GM13976 (cell line): Measurements from ENCODE around the gene ANKRD11.

Source experiments
- DNase-seq: peaks from one replicate; pipeline ENCODE4 v3.0.0; 2012; ENCODE audit warnings: low spot score
- in situ Hi-C: fragments of 300-500 bp; cut with MboI; formaldehyde crosslinking; loops from one replicate; pipeline ENCODE4 v1.12.0; 2022; ENCODE audit warnings: low sequenced_read_pairs, mixed read lengths, inconsistent platforms; ENCODE audit not compliant: unreplicated experiment
- TF ChIP-seq, protein P1 (sequence below): IDR thresholded peaks from 2 replicates; pipeline ENCODE4 v1.5.1; 2012; ENCODE audit warnings: borderline replicate concordance, mild to moderate bottlenecking; ENCODE audit not compliant: insufficient read depth; ENCODE audit errors: extremely low read depth, missing control alignments, control extremely low read depth

ANKRD11 gene

GRCh38 chr16:89355686-89356085 is 134.7 kb downstream of the ANKRD11 start:
- in situ Hi-C loops = no loop called here
- DNase-seq = no peak
- TF ChIP-seq, protein P1, sequence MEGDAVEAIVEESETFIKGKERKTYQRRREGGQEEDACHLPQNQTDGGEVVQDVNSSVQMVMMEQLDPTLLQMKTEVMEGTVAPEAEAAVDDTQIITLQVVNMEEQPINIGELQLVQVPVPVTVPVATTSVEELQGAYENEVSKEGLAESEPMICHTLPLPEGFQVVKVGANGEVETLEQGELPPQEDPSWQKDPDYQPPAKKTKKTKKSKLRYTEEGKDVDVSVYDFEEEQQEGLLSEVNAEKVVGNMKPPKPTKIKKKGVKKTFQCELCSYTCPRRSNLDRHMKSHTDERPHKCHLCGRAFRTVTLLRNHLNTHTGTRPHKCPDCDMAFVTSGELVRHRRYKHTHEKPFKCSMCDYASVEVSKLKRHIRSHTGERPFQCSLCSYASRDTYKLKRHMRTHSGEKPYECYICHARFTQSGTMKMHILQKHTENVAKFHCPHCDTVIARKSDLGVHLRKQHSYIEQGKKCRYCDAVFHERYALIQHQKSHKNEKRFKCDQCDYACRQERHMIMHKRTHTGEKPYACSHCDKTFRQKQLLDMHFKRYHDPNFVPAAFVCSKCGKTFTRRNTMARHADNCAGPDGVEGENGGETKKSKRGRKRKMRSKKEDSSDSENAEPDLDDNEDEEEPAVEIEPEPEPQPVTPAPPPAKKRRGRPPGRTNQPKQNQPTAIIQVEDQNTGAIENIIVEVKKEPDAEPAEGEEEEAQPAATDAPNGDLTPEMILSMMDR = no peak

GRCh38 chr16:89355007-89355406 is 135.4 kb downstream of the ANKRD11 start:
- TF ChIP-seq, protein P1 = no peak
- in situ Hi-C loops = no loop called here
- no peak for DNase-seq

DNA sequence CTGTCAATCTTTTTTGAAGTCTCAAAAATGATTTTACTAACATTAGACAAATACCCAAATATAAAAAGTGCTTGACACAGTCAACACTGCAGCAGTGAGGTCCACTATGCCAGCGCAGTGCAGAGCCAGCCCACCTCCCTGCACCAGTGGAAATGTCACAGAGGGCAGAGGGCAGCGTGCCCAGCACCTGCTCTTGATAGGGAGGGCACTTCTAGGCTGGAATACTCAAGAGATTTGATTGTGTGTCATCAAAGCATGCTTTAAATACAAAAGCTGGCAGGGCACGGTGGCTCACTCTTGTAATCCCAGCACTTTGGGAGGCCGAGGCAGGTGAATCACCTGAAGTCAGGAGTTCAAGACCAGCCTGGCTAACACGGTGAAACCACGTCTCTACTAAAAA is 136.0 kb downstream of the ANKRD11 start:
- TF ChIP-seq, protein P1 = no peak
- DNase-seq = no peak
- in situ Hi-C loops = no loop called here

DNA sequence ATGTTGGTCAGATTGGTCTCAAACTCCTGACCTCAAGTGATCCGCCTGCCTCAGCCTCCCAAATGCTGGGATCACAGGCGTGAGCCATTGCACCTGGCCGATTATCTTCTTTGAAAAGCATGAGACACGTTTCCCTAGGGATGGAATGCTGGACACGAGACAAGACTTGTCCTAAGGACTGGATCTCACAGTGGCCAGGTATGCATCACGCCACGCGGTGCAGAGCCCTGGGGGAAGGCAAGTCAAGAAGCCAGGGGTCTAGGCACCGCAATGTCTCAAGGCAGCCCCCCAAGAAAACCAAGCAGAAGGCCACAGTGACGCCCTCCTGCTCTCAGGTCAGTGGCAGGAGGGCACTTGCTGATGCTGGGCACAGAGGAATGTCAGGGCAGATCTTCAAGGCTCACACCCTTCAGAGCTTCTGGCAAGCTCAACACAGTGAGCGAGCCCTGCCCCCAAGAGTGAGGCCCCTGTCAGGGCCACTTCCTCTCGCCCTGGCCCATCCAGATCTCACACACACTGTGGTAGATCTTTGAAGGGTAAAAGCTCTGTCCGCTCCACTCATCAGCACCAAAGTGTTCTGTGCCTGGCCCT is 138.2 kb downstream of the ANKRD11 start:
- TF ChIP-seq, protein P1 = no peak
- in situ Hi-C loops = no loop called here

DNA sequence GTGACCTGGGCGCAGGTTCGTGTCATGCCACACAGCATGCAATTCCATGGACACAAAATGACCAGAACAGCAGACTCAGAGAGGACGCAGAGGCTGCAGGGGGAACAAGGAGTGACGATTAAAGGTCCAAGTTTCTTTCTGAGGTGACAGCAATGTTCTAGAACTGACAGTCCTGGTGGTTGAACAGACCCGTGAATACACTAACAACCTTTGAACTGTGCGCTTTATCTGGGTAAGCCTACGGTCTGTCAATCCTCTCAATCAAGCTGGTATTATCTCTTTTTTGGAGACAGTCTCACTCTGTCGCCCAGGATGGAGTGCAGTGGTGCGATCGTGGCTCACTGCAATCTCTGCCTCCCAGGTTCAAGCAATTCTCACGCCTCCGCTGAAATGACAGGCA is 138.7 kb downstream of the ANKRD11 start:
- in situ Hi-C loops = no loop called here
- no peak for DNase-seq
- TF ChIP-seq, protein P1 = no peak

More for the DNA sequence above, 138.2 kb downstream of the ANKRD11 start:
- DNase-seq = no peak

DNA sequence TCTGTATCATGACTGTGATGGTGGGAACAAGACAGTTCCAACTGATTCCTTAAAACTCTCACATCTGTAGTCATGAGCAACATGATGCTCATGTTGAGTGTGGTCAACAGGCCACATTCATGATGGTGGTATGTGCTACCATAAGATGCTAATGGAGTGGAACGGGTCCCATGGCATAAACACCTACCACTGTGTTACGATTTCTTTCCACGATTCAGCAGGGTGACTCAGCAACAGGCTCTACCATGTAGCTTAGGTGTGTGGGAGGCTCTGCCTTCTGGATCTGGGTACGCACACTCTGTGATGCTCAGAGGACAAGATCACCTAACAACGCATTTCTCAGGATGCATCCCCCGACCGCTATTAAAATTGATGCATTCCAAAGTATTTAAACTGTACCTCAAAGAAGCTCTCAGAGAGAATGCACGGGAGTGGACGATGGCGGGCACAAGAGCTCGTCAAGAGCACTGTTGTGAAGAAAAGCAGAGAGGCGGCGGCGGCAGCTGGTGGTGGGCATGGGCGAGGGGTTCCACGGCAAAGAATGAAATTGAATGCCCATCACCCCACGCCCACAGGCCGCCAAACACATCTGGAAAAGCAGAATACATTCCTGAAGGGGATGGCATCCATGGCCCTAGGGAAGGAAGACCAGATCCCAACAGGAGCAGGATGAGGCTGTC is 139.5 kb downstream of the ANKRD11 start:
- TF ChIP-seq, protein P1 = no peak
- in situ Hi-C loops = no loop called here
- DNase-seq = no peak
